ENCODE data around the gene VAPA.

DNA sequence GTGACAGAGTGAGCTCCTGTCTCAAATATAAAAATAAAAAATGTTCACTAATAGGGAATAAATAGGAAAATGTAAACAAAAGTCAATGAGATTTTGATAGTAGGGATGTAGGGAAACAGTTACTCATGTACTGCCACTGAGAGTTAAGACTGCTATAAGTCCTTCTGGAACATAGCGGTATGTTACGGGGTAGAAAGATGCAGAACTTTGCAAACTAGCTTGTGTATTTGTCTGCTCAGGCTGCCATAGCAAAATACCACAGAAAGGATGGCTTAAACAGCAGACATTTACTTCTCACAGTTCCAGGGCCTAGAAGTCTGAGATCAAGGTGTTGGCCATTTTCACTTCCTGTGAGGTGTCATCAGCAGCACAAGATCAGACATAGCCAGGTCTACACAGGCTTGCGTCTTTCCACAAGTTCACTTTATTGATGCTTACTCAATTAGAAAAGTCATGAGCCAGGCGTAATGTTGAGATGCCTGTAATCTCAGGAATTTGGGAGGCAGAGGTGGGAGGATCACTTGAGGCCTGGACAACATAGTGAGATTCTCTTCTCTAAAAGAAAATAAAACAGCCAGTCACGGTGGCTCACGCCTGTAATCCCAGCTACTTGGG is 19.3 kb upstream of the VAPA start:
- TF ChIP-seq EP300 (IDR thresholded peaks at IDR 0.05) (no peak), POLR2A (IDR thresholded peaks at IDR 0.05) (no peak)
- TF ChIP-seq, protein P1, sequence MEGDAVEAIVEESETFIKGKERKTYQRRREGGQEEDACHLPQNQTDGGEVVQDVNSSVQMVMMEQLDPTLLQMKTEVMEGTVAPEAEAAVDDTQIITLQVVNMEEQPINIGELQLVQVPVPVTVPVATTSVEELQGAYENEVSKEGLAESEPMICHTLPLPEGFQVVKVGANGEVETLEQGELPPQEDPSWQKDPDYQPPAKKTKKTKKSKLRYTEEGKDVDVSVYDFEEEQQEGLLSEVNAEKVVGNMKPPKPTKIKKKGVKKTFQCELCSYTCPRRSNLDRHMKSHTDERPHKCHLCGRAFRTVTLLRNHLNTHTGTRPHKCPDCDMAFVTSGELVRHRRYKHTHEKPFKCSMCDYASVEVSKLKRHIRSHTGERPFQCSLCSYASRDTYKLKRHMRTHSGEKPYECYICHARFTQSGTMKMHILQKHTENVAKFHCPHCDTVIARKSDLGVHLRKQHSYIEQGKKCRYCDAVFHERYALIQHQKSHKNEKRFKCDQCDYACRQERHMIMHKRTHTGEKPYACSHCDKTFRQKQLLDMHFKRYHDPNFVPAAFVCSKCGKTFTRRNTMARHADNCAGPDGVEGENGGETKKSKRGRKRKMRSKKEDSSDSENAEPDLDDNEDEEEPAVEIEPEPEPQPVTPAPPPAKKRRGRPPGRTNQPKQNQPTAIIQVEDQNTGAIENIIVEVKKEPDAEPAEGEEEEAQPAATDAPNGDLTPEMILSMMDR (IDR thresholded peaks at IDR 0.05) = no peak

All from sigmoid colon (tissue), 4 donors.